Upper lobe of left lung (tissue), 4 donors: ENCODE data around the gene PHTF2.

Experiments
- EP300 ChIP-seq, 4 donors: sonication (generic); formaldehyde crosslinking; IDR thresholded peaks; one replicate each; pipeline ENCODE4 v1.5.1; 2017; ENCODE audit warnings: antibody characterized with exemption in 4 of 4, control low read depth in 2 of 4
- POLR2A ChIP-seq, 4 donors: fragments of 450-650 bp; IDR thresholded peaks; one replicate each; pipeline ENCODE4 v1.5.1; 2016 to 2017; ENCODE audit warnings: antibody characterized with exemption in 4 of 4, mild to moderate bottlenecking in 2 of 4
- POLR2AphosphoS5 ChIP-seq, 2 donors: sonication (generic); formaldehyde crosslinking; IDR thresholded peaks; one replicate each; pipeline ENCODE4 v1.5.1; 2017; ENCODE audit warnings: antibody characterized with exemption in 2 of 2
- TF ChIP-seq, protein P1 (sequence below), 6 experiments: fragments of 450-650 bp in 4 of 6; fragments of 200-600 bp in 2 of 6; sonication (generic) in 2 of 6; IDR thresholded peaks; one replicate each; pipeline ENCODE4 v1.5.1; 2016 to 2019; ENCODE audit warnings: antibody characterized with exemption in 6 of 6

DNA sequence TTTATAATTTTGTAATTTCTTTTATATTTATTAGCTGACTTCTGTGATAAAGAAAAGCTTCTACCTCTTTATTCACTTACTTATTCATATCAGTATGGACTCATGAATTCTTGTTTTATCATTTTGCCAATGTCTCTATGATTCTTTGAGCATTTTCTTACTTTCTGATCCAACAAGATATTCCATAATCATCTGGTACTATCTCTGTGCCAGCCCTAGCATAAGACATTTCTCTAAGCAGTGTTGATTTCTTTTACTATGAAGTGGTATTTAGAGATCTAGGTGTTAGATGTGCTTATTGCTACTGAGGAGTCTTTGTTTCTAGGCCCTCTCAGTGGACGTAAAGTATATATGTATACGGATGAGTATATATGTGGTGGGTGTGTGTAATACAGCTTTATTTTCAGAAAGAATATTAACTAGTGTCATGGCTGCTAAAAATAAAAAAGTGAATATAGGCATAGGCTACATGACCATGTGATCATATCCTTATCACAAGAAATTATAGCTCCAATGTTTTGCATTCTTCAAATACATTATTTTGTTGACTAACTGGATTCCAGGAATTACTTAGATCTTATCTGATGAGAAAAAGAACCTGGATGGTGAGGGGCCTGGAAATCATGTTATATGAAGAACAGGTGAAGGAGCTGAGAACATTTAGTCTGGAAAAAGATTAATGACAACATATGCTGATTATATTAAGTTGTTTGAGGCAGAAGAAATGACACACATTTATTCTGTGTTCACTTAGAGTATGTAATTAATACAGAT, 13.1 kb downstream of the PHTF2 start:
- no peak for TF ChIP-seq EP300 (IDR thresholded peaks at IDR 0.05)
- no peak for TF ChIP-seq POLR2A (IDR thresholded peaks at IDR 0.05)
- TF ChIP-seq POLR2AphosphoS5 (IDR thresholded peaks at IDR 0.05), result no peak
- TF ChIP-seq, protein P1, sequence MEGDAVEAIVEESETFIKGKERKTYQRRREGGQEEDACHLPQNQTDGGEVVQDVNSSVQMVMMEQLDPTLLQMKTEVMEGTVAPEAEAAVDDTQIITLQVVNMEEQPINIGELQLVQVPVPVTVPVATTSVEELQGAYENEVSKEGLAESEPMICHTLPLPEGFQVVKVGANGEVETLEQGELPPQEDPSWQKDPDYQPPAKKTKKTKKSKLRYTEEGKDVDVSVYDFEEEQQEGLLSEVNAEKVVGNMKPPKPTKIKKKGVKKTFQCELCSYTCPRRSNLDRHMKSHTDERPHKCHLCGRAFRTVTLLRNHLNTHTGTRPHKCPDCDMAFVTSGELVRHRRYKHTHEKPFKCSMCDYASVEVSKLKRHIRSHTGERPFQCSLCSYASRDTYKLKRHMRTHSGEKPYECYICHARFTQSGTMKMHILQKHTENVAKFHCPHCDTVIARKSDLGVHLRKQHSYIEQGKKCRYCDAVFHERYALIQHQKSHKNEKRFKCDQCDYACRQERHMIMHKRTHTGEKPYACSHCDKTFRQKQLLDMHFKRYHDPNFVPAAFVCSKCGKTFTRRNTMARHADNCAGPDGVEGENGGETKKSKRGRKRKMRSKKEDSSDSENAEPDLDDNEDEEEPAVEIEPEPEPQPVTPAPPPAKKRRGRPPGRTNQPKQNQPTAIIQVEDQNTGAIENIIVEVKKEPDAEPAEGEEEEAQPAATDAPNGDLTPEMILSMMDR (IDR thresholded peaks at IDR 0.05), result no peak
